ENCODE data around the gene OR1F1.
"Not testable (repeated sequence)": the region's sequence is repeated elsewhere in the genome, so short reads cannot be mapped to it uniquely, and the experiment has no call there.

Gene OR1F1

DNA sequence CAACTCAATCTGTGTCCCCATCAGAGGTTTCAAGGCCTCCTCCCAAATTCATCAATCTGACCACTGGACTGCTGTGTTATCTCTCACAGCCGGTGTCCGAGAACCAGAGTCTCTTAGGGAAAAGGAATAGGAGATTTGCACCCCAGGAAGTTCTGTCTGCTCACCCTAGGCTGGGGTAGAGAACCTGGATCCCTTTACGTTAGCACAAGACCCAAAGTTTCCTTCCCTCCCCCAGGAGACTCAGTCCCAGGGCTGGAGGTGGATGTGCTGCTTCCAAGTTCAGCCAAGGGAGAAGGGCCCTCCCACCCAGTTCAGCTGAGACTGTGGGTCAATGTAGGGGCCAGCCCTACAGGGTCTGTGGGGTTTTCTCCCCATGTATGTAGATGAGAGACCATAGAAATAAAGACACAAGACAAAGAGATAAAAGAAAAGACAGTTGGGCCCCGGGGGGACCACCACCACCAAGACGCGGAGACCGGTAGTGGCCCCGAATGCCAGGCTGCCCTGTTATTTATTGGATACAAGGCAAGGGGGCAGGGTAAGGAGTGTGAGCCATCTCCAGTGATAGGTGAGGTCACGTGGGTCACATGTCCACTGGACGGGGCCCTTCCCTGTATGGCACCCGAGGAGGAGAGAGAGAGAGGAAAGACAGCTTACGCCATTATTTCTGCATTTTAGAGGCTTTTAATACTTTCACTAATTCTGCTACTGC lies 22.7 kb upstream of the OR1F1 start:
- TF ChIP-seq, protein P1, sequence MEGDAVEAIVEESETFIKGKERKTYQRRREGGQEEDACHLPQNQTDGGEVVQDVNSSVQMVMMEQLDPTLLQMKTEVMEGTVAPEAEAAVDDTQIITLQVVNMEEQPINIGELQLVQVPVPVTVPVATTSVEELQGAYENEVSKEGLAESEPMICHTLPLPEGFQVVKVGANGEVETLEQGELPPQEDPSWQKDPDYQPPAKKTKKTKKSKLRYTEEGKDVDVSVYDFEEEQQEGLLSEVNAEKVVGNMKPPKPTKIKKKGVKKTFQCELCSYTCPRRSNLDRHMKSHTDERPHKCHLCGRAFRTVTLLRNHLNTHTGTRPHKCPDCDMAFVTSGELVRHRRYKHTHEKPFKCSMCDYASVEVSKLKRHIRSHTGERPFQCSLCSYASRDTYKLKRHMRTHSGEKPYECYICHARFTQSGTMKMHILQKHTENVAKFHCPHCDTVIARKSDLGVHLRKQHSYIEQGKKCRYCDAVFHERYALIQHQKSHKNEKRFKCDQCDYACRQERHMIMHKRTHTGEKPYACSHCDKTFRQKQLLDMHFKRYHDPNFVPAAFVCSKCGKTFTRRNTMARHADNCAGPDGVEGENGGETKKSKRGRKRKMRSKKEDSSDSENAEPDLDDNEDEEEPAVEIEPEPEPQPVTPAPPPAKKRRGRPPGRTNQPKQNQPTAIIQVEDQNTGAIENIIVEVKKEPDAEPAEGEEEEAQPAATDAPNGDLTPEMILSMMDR (IDR thresholded peaks at IDR 0.05; ENCODE audit: control insufficient read depth, insufficient read depth, low read depth, low read length, missing control alignments): no peak
- no peak for DNase-seq (ENCODE audit: low read depth)
- H3K4me3 ChIP-seq (ENCODE audit: control insufficient read depth, low read depth, low read length): no peak overlapping the region

- H3K4me3 ChIP-seq (ENCODE audit: control insufficient read depth, low read depth, low read length): no peak overlapping the region
- TF ChIP-seq, protein P1 (IDR thresholded peaks at IDR 0.05; ENCODE audit: control insufficient read depth, insufficient read depth, low read depth, low read length, missing control alignments): no peak
- no peak for DNase-seq (ENCODE audit: low read depth)
These were observed 21.5 kb upstream of the OR1F1 start for GRCh38 chr16:3166505-3166886.

GRCh38 chr16:3168729-3169128 lies 19.3 kb upstream of the OR1F1 start:
- not testable (repeated sequence) for H3K4me3 ChIP-seq (ENCODE audit: control insufficient read depth, low read depth, low read length); DNase-seq (ENCODE audit: low read depth)

- TF ChIP-seq, protein P1 (IDR thresholded peaks at IDR 0.05; ENCODE audit: control insufficient read depth, insufficient read depth, low read depth, low read length, missing control alignments): no peak
- H3K4me3 ChIP-seq (ENCODE audit: control insufficient read depth, low read depth, low read length): no peak overlapping the region; the same call in 1 of the 2 replicates
- DNase-seq (ENCODE audit: low read depth): no peak
These were observed 17.4 kb upstream of the OR1F1 start for GRCh38 chr16:3170440-3171180.

DNA sequence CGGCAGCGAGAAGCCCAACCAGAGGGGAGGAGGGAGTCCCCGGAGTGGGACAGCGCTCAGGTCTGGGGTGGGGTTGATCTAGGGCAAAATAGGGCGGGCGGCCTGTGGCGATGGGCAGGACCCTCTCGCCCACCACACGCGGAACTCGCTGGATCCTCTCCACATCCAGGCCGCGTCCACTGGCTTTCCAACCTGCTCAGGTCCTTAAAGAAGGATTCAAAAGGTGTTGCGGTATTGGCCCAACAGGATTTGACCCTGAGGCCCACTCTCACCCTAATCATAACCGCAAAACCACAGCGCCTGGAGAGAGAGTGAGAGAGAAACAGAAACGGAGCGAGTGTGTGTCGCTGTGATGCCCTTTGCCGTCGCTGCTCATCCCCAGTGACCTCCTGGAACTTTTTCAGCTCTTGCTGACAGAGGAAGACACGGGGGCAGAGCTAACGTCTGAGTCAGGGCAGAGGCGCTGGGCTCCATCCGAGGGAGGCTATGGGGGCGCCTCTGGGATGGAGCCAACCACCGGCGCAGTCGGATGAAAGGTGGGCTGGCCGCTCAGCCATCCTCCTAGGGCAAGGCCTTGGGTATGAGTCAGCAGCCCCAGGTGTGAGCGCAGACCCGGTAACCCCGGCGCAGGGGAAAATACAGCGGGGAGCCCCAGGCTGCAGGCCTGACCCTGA lies 16.7 kb upstream of the OR1F1 start:
- no peak overlapping the region; the same call in 1 of the 2 replicates for H3K4me3 ChIP-seq (ENCODE audit: control insufficient read depth, low read depth, low read length)
- DNase-seq (ENCODE audit: low read depth): no peak
- TF ChIP-seq, protein P1 (IDR thresholded peaks at IDR 0.05; ENCODE audit: control insufficient read depth, insufficient read depth, low read depth, low read length, missing control alignments): no peak

DNA sequence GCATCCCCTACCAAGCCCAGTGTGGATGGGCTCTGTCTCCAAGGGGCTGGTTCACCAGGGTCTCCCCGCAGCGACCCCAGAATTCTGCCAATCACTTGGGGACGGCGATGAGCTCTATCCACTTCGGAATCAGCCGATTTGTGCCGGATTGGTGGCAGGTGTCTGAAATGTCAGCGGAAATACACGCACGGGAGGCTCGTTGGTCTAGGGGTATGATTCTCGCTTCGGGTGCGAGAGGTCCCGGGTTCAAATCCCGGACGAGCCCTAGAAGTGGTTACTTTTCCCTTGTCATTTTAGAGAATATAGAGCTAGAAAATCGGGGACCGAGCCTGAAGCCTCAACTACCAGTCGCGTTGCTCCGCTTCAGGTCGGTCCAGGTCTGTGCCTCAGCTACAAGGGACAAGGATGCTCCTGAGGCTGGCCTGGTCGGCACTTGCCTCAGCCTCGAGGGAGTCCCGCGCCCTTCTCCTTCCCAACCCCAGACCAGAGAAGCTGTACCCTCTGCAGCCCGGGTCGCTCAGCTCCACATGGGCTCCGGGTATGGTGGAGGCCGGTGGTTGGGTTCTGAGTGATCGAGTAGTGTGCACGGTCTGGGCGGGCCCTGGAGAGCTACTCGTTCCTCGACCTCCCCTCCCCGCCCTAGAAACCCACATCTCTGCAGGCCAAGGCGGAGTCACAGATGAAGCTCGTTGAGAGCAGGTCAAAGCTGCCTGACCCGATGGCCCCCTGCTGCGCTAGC lies 16.0 kb upstream of the OR1F1 start:
- H3K4me3 ChIP-seq (ENCODE audit: control insufficient read depth, low read depth, low read length): no peak overlapping the region
- TF ChIP-seq, protein P1 (IDR thresholded peaks at IDR 0.05; ENCODE audit: control insufficient read depth, insufficient read depth, low read depth, low read length, missing control alignments): no peak
- DNase-seq (ENCODE audit: low read depth): no peak
